Measurements from ENCODE around the gene MAMLD1. TPM values are rescaled to one million over a fixed set of nuclear protein-coding genes. Genes with fewer than 3 reads are reported as not detected.

The MAMLD1 gene
- total RNA-seq, 4 donors from 2014 or later: 0.20 to 1.2 (median 0.95) TPM; not detected in 1

- Histone ChIP-seq H3K4me3 (no peak overlapping the region), H3K4me1 (no peaks in the 10 kb centered on the region), H3K36me3 (no peaks in the 10 kb centered on the region), H3K27me3 (no peaks in the 10 kb centered on the region), H3K27ac (no peak overlapping the region), H3K9me3 (no peaks in the 10 kb centered on the region)
- DNase-seq: no peak
- TF ChIP-seq POLR2AphosphoS5 (IDR thresholded peaks at IDR 0.05) (no peak), CTCF (IDR thresholded peaks at IDR 0.05) (no peak), EP300 (IDR thresholded peaks at IDR 0.05; ENCODE audit: low read depth) (no peak), POLR2A (IDR thresholded peaks at IDR 0.05) (no peak)
- 81% methylated on average over 6 of the region's 6 CpGs; no CpG with 5 or more reads in 1 of the 2 donors for WGBS, 2 donors (ENCODE audit: low coverage in 1 of 2)
- in situ Hi-C loops (cut with MboI; ENCODE audit: low pct_ligation_motif_present in 1 of 4, low pct_unique_long_range_greater_than_20kb in 1 of 4, low sequenced_read_pairs in 3 of 4): no loop called here
- intact Hi-C loops (cut with DNase I; ENCODE audit: low total_unique reads): no loop called here
These were observed 43.5 kb downstream of the MAMLD1 start for GRCh38 chrX:150406596-150406995.

DNA sequence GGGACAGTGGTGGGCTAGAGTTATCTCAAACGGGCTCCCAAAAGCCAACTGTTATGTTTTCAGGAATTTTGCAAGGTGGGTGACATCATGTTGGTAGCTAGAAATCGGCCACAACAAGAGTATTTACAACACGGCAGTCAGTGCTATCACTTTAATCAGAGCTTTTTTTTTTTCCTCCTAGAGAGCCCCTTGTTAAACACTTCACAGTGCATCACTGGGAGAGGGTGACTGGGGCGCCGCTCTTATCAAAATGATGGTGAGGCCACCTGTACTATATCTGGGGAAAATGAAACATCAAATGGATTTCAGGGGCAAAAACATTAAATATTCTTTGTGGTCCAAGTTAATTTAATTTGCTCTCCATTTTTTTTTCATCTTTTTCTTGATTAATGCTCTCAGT, 44.9 kb downstream of the MAMLD1 start:
- TF ChIP-seq CTCF (IDR thresholded peaks at IDR 0.05): no peak
- TF ChIP-seq EP300 (IDR thresholded peaks at IDR 0.05; ENCODE audit: low read depth): no peak
- in situ Hi-C loops (cut with MboI; ENCODE audit: low pct_ligation_motif_present in 1 of 4, low pct_unique_long_range_greater_than_20kb in 1 of 4, low sequenced_read_pairs in 3 of 4) (no loop called here), intact Hi-C loops (cut with DNase I; ENCODE audit: low total_unique reads) (no loop called here)
- Histone ChIP-seq H3K4me1 (no peaks in the 10 kb centered on the region), H3K27me3 (no peaks in the 10 kb centered on the region), H3K4me3 (no peak overlapping the region), H3K36me3 (no peaks in the 10 kb centered on the region), H3K27ac (no peak overlapping the region), H3K9me3 (no peaks in the 10 kb centered on the region)
- WGBS, 2 donors (ENCODE audit: low coverage in 1 of 2): 73 to 100% methylated on average over 2 to 5 of the region's 5 CpGs
- no peak for DNase-seq

DNA sequence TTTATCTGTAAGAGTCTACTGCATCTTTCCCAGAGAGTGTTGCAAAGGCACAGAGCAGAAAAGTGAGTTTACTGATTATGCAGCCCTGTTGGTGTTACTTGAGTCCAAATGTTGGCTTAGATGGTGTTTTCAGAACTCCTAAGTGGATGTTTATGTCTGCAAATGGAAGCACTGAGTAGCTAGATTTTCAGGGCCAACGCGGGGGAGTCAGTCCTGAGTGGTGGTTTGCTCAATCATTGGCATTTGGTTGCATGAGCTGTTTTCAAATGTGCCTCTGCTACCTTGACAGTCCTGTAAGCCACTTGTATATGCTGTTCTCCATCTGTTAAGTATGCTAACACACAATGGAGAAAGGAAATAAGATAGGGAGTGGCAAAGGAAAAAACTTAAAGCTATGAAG, 45.4 kb downstream of the MAMLD1 start:
- no peak for TF ChIP-seq POLR2AphosphoS5 (IDR thresholded peaks at IDR 0.05)
- no peak for TF ChIP-seq CTCF (IDR thresholded peaks at IDR 0.05)
- TF ChIP-seq POLR2A (IDR thresholded peaks at IDR 0.05): no peak
- TF ChIP-seq EP300 (IDR thresholded peaks at IDR 0.05; ENCODE audit: low read depth): no peak
- Histone ChIP-seq H3K4me3 (no peak overlapping the region), H3K36me3 (no peaks in the 10 kb centered on the region), H3K4me1 (no peaks in the 10 kb centered on the region), H3K27ac (no peak overlapping the region), H3K9me3 (no peaks in the 10 kb centered on the region), H3K27me3 (no peaks in the 10 kb centered on the region)
- intact Hi-C loops (cut with DNase I; ENCODE audit: low total_unique reads) (no loop called here), in situ Hi-C loops (cut with MboI; ENCODE audit: low pct_ligation_motif_present in 1 of 4, low pct_unique_long_range_greater_than_20kb in 1 of 4, low sequenced_read_pairs in 3 of 4) (no loop called here)
- DNase-seq: no peak
- WGBS, 2 donors (ENCODE audit: low coverage in 1 of 2): 71% methylated on average over 2 of the region's 2 CpGs; no CpG with 5 or more reads in 1 of the 2 donors

DNA sequence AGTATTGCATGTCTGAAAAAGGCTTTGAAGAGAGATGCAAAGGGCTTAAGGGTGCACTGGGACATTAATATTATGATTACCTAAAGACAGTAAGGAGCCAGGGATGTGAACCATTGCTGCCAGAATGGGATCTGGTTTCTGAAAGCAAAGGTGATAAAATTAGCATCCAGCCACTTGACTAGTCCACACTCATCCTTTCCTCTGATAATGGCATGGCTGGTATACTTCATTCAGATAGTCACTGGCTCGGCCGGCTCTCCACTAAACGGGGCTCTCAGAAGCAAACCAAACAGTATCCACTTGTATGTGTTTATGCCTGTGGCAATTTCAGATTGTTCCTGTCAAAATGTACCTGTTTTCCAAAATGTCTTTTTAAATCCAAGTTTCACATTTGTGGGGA, 46.4 kb downstream of the MAMLD1 start:
- DNase-seq: no peak
- no peaks in the 10 kb centered on the region for H3K9me3 ChIP-seq
- no peak overlapping the region for H3K27ac ChIP-seq
- intact Hi-C loops (cut with DNase I; ENCODE audit: low total_unique reads): no loop called here
- H3K27me3 ChIP-seq: no peaks in the 10 kb centered on the region
- H3K4me3 ChIP-seq: no peak overlapping the region
- no peaks in the 10 kb centered on the region for H3K4me1 ChIP-seq
- no peaks in the 10 kb centered on the region for H3K36me3 ChIP-seq
- TF ChIP-seq POLR2A (IDR thresholded peaks at IDR 0.05): no peak
- in situ Hi-C loops (cut with MboI; ENCODE audit: low pct_ligation_motif_present in 1 of 4, low pct_unique_long_range_greater_than_20kb in 1 of 4, low sequenced_read_pairs in 3 of 4): no loop called here
- 82% methylated on average over 3 of the region's 3 CpGs; no CpG with 5 or more reads in 1 of the 2 donors for WGBS, 2 donors (ENCODE audit: low coverage in 1 of 2)

DNA sequence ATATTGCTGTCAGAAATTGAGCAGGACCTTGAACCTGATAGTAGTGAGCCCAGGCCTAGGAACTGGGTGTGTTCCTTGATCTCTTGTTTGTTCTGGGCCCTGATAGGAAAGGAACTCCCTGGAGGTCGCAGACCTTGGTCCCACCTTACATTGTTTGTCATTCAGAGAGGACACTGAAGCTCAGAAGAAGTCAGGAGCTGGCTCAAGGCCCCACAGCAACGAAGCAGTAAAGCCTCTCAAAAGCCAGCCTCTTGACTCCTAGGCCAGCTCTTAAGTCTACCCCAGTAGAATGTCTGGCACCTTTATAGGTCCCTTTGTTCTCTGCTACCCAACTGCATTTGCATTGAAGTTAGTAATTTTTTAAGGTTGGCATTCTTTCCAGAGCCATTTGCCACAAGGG, 46.8 kb downstream of the MAMLD1 start:
- H3K36me3 ChIP-seq: no peaks in the 10 kb centered on the region
- TF ChIP-seq EP300 (IDR thresholded peaks at IDR 0.05; ENCODE audit: low read depth) (no peak), POLR2A (IDR thresholded peaks at IDR 0.05) (no peak), CTCF (IDR thresholded peaks at IDR 0.05) (no peak), POLR2AphosphoS5 (IDR thresholded peaks at IDR 0.05) (no peak)
- WGBS, 2 donors (ENCODE audit: low coverage in 1 of 2): 32% methylated on average over 2 of the region's 2 CpGs; no CpG with 5 or more reads in 1 of the 2 donors
- H3K27me3 ChIP-seq: no peaks in the 10 kb centered on the region
- no peak overlapping the region for H3K27ac ChIP-seq
- H3K4me1 ChIP-seq: no peaks in the 10 kb centered on the region
- intact Hi-C loops (cut with DNase I; ENCODE audit: low total_unique reads) (no loop called here), in situ Hi-C loops (cut with MboI; ENCODE audit: low pct_ligation_motif_present in 1 of 4, low pct_unique_long_range_greater_than_20kb in 1 of 4, low sequenced_read_pairs in 3 of 4) (no loop called here)
- H3K4me3 ChIP-seq: no peak overlapping the region
- no peak for DNase-seq
- no peaks in the 10 kb centered on the region for H3K9me3 ChIP-seq

Data from transverse colon (tissue), 4 donors.